ENCODE data around the gene MYO1G.

GRCh38 chr7:44963364-44964290, 15.2 kb downstream of the MYO1G start:
- TF ChIP-seq POLR2AphosphoS5 (IDR thresholded peaks at IDR 0.05; ENCODE audit: low read depth, low read length) (no peak), POLR2A (IDR thresholded peaks at IDR 0.05; ENCODE audit: low read depth, low read length) (peak; percentile 36)
